Nephron progenitor cell (in vitro differentiated cells): ENCODE data around the gene KCNJ2.

Experiments
- DNase-seq: peaks from one replicate; pipeline ENCODE4 v3.0.0; 2021
- H3K27ac Mint-ChIP-seq: 2 replicates; pipeline ENCODE4 v1.8.0; 2021; ENCODE audit warnings: mild to moderate bottlenecking, moderate library complexity, mixed read lengths
- H3K27me3 Mint-ChIP-seq: 2 replicates; pipeline ENCODE4 v1.8.0; 2021; ENCODE audit warnings: mild to moderate bottlenecking, low read depth, mixed read lengths; ENCODE audit not compliant: poor library complexity
- H3K36me3 Mint-ChIP-seq: 2 replicates; pipeline ENCODE4 v1.8.0; 2021; ENCODE audit warnings: low read depth, mixed read lengths
- H3K4me1 Mint-ChIP-seq: 2 replicates; pipeline ENCODE4 v1.8.0; 2021; ENCODE audit warnings: mixed read lengths
- H3K4me3 Mint-ChIP-seq: 2 replicates; pipeline ENCODE4 v1.8.0; 2021; ENCODE audit warnings: mild to moderate bottlenecking, moderate library complexity, mixed read lengths
- H3K9me3 Mint-ChIP-seq: 2 replicates; pipeline ENCODE4 v1.8.0; 2021; ENCODE audit warnings: mild to moderate bottlenecking, moderate library complexity, mixed read lengths
- CTCF ChIP-seq: fragments of 200-600 bp; sonication (generic); IDR thresholded peaks from 2 replicates; pipeline ENCODE4 v1.5.0; 2021; ENCODE audit warnings: antibody characterized with exemption

The KCNJ2 gene

GRCh38 chr17:70183508-70183907 lies 14.2 kb downstream of the KCNJ2 start:
- Mint-ChIP-seq H3K27ac (no peak overlapping the region), H3K4me1 (no peaks in the 10 kb centered on the region), H3K36me3 (no peaks in the 10 kb centered on the region), H3K4me3 (no peak overlapping the region), H3K9me3 (no peaks in the 10 kb centered on the region), H3K27me3 (peaks cover 8% of the 10 kb centered on the region)
- no peak for TF ChIP-seq CTCF
- no peak for DNase-seq

GRCh38 chr17:70184207-70184606 lies 14.9 kb downstream of the KCNJ2 start:
- no peak for DNase-seq
- Mint-ChIP-seq H3K27ac (no peak overlapping the region), H3K4me1 (no peaks in the 10 kb centered on the region), H3K36me3 (no peaks in the 10 kb centered on the region), H3K27me3 (peaks cover 8% of the 10 kb centered on the region), H3K4me3 (no peak overlapping the region), H3K9me3 (no peaks in the 10 kb centered on the region)
- no peak for TF ChIP-seq CTCF

- Mint-ChIP-seq H3K27ac (no peak overlapping the region), H3K36me3 (no peaks in the 10 kb centered on the region), H3K4me3 (no peak overlapping the region), H3K9me3 (no peaks in the 10 kb centered on the region), H3K4me1 (no peaks in the 10 kb centered on the region), H3K27me3 (peaks cover 8% of the 10 kb centered on the region)
- DNase-seq: no peak
- no peak for TF ChIP-seq CTCF
These were observed 15.4 kb downstream of the KCNJ2 start for GRCh38 chr17:70184770-70185169.

GRCh38 chr17:70185285-70185684 lies 16.0 kb downstream of the KCNJ2 start:
- TF ChIP-seq CTCF: no peak
- H3K36me3 Mint-ChIP-seq: no peaks in the 10 kb centered on the region
- no peaks in the 10 kb centered on the region for H3K9me3 Mint-ChIP-seq
- no peak overlapping the region for H3K4me3 Mint-ChIP-seq
- H3K27me3 Mint-ChIP-seq: peaks cover 8% of the 10 kb centered on the region
- no peak for DNase-seq
- H3K4me1 Mint-ChIP-seq: no peaks in the 10 kb centered on the region
- H3K27ac Mint-ChIP-seq: no peak overlapping the region

- TF ChIP-seq CTCF: no peak
- no peaks in the 10 kb centered on the region for H3K9me3 Mint-ChIP-seq
These were observed 18.1 kb downstream of the KCNJ2 start for GRCh38 chr17:70187383-70187782.

GRCh38 chr17:70190959-70191805 lies 21.9 kb downstream of the KCNJ2 start:
- no peak overlapping the region for H3K27ac Mint-ChIP-seq
- H3K36me3 Mint-ChIP-seq: no peaks in the 10 kb centered on the region
- peaks cover 18% of the 10 kb centered on the region for H3K4me1 Mint-ChIP-seq
- TF ChIP-seq CTCF: no peak
- no peak overlapping the region for H3K4me3 Mint-ChIP-seq
- H3K9me3 Mint-ChIP-seq: no peaks in the 10 kb centered on the region
- peaks cover under 1% of the 10 kb centered on the region for H3K27me3 Mint-ChIP-seq
- no peak for DNase-seq

More at GRCh38 chr17:70187383-70187782, 18.1 kb downstream of the KCNJ2 start:
- no peak overlapping the region for H3K4me3 Mint-ChIP-seq
- no peaks in the 10 kb centered on the region for H3K36me3 Mint-ChIP-seq
- no peak overlapping the region for H3K27ac Mint-ChIP-seq
- DNase-seq: no peak
- peaks cover 4% of the 10 kb centered on the region for H3K27me3 Mint-ChIP-seq
- peaks cover 14% of the 10 kb centered on the region for H3K4me1 Mint-ChIP-seq
